Skeletal muscle tissue (tissue), 4 donors: Measurements from ENCODE around the gene EIF3A. TPM values are rescaled to one million over a fixed set of nuclear protein-coding genes. Genes with fewer than 3 reads are reported as not detected.

Source experiments
- H3K27ac ChIP-seq: one replicate; pipeline ENCODE4 v1.7.0; 2013; ENCODE audit warnings: mild to moderate bottlenecking, low read depth, low read length, inconsistent platforms
- H3K27me3 ChIP-seq, 3 donors: one replicate each; pipeline ENCODE4 v1.7.0; 2013; ENCODE audit warnings: low read length in 3 of 3; ENCODE audit not compliant: control insufficient read depth in 3 of 3, insufficient read depth in 3 of 3
- H3K36me3 ChIP-seq, 3 donors: one replicate each; pipeline ENCODE4 v1.7.0; 2013; ENCODE audit warnings: low read length in 3 of 3; ENCODE audit not compliant: control insufficient read depth in 3 of 3, insufficient read depth in 3 of 3
- H3K4me1 ChIP-seq, 3 donors: one replicate each; pipeline ENCODE4 v1.7.0; 2013; ENCODE audit warnings: low read length in 3 of 3, mild to moderate bottlenecking in 3 of 3; ENCODE audit not compliant: control insufficient read depth in 3 of 3, insufficient read depth in 3 of 3
- H3K4me3 ChIP-seq, 3 donors: one replicate each; pipeline ENCODE4 v1.7.0; 2013; ENCODE audit warnings: low read length in 3 of 3
- H3K9ac ChIP-seq, 3 donors: one replicate each; pipeline ENCODE4 v1.7.0; 2013; ENCODE audit warnings: low read length in 3 of 3, mild to moderate bottlenecking in 3 of 3, moderate library complexity in 2 of 3, low read depth in 1 of 3
- H3K9me3 ChIP-seq, 3 donors: one replicate each; pipeline ENCODE4 v1.7.0; 2013; ENCODE audit warnings: low read length in 3 of 3; ENCODE audit not compliant: control insufficient read depth in 3 of 3
- total RNA-seq: library from RNA; depleted of rRNA; stranded (reverse); fragments of >200 nt; gene quantifications from one replicate; pipeline ENCODE4 v1.2.3, GENCODE V29; 2014
- donor health status: Osteomylitis.

The EIF3A gene
- total RNA-seq, 1 donor from 2014 or later: 59.5 TPM

GRCh38 chr10:119020627-119020946, 60.0 kb downstream of the EIF3A start:
- Histone ChIP-seq H3K9ac (no peak overlapping the region), H3K36me3 (no peaks in the 10 kb centered on the region), H3K4me3 (peak overlapping the region in 1 of 3 donors; percentile 41), H3K4me1 (peaks cover 10 to 15% (median 13%) of the 10 kb centered on the region in 3 donors), H3K9me3 (no peaks in the 10 kb centered on the region), H3K27ac (no peak overlapping the region), H3K27me3 (no peaks in the 10 kb centered on the region)

DNA sequence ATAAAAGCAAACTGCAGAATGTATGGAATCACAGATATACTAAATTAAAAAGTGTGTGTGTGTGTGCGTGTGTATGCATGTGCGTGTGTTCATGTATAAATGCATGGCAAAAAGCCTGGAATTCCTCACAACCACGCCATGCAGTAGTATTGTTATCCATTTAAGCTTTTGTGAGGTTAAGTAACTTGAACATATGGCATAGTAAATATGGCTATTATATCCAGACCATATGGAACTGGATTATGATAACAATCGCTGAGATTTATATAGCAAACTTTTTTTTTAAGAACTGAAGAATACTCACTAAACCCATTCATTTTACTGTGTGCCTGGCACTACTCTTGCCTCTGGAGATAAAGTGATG, 73.4 kb downstream of the EIF3A start:
- H3K9me3 ChIP-seq: no peaks in the 10 kb centered on the region
- peak overlapping the region; percentile 71 for H3K27ac ChIP-seq
- H3K4me3 ChIP-seq: no peak overlapping the region
- H3K36me3 ChIP-seq: no peaks in the 10 kb centered on the region
- peak overlapping the region in 2 of 3 donors; percentile 38 to 68 for H3K9ac ChIP-seq
- H3K27me3 ChIP-seq: no peaks in the 10 kb centered on the region
- H3K4me1 ChIP-seq: peaks cover 16 to 30% (median 23%) of the 10 kb centered on the region in 3 donors

DNA sequence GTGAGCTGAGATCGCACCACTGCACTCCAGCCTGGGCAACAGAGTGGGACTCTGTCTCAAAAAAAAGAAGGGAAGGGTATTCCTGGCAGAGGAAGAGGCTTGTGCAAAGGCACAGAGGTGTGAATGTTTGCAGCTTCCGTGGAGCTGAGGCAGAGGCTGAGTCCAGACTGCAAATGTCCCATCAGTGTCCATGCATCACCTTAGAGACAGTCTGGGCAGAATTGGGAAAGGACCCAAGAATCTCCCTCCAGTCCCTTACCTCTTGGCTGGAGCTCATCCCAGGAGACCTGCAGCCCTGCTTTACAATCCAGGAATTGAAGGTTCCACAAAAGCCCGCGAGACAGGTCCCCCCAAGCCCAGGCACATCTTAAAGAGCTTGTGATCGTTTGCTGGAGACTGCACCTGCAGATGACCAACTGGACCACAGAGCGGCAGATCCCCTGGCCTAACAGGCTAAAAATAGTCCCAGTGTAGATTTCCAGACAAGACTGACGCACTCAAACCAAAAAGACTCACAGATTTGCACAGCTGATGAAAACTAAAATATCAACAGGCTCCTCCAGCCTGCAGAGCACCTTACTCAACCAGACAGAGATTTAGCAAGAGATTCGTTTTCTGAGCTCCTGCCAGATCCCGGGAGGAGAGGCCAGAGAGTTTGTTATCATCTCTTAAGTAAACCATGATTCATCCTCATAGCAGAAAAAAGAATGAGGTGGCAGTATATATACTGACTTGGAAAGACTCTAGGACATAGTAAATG, 74.0 kb downstream of the EIF3A start:
- peak overlapping the region; percentile 20 to 35 (median 27) for H3K4me3 ChIP-seq
- no peaks in the 10 kb centered on the region for H3K9me3 ChIP-seq
- no peaks in the 10 kb centered on the region for H3K27me3 ChIP-seq
- peak overlapping the region in 2 of 3 donors; percentile 38 to 68 for H3K9ac ChIP-seq
- H3K27ac ChIP-seq: peak overlapping the region; percentile 71
- peaks cover 16 to 32% (median 23%) of the 10 kb centered on the region in 3 donors for H3K4me1 ChIP-seq
- H3K36me3 ChIP-seq: no peaks in the 10 kb centered on the region

- Histone ChIP-seq H3K9ac (no peak overlapping the region), H3K27ac (no peak overlapping the region), H3K4me1 (peaks cover 18 to 38% (median 26%) of the 10 kb centered on the region in 3 donors), H3K4me3 (no peak overlapping the region), H3K36me3 (no peaks in the 10 kb centered on the region), H3K27me3 (no peaks in the 10 kb centered on the region), H3K9me3 (no peaks in the 10 kb centered on the region)
These were observed 75.1 kb downstream of the EIF3A start for GRCh38 chr10:119005362-119006043.

GRCh38 chr10:119003572-119004289, 76.9 kb downstream of the EIF3A start:
- Histone ChIP-seq H3K27me3 (no peaks in the 10 kb centered on the region), H3K4me3 (no peak overlapping the region), H3K27ac (no peak overlapping the region), H3K9ac (no peak overlapping the region), H3K4me1 (peaks cover 18 to 38% (median 26%) of the 10 kb centered on the region in 3 donors), H3K36me3 (no peaks in the 10 kb centered on the region), H3K9me3 (no peaks in the 10 kb centered on the region)

DNA sequence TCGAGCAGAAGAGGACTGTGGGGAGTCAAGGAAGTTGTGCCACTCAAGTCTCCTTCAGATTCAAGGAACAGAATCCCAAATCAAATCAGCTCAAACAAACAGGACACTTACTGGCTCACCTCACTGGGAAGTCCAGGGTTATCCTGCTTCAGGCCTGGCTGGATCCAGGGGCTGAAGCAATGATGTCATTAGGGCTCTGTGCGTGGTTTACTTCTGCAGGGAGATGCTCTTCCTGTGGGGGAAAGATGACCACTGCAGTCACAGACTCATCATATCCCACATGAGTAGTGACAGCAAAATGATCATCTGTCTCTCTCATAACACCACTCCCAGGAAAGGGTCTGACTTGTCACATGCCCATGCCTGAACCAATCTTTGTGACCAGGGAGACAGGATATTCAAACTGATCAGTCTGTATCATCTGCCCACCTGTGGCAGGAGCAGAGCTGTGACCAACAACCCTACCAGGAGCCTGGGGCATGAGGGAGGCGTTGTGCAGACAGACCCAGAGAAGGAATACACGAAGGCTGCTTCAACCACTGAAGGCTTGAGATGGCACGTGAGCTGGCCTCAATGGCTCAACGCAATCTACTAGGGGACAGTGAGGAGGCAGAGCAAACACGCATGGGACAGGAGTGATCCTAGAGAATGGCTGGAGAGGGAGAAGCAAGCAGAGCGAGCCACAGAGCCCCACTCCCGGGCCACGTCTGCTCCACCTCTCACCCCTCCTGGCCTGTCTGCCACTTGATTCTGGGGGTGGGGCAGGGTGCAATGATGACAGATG, 78.7 kb downstream of the EIF3A start:
- Histone ChIP-seq H3K9ac (no peak overlapping the region), H3K4me1 (peaks cover 16 to 33% (median 23%) of the 10 kb centered on the region in 3 donors), H3K4me3 (no peak overlapping the region), H3K9me3 (no peaks in the 10 kb centered on the region), H3K27me3 (no peaks in the 10 kb centered on the region), H3K36me3 (no peaks in the 10 kb centered on the region), H3K27ac (no peak overlapping the region)

GRCh38 chr10:118998183-118998582, 82.4 kb downstream of the EIF3A start:
- Histone ChIP-seq H3K4me1 (peaks cover 3 to 12% (median 3%) of the 10 kb centered on the region in 3 donors), H3K27ac (no peak overlapping the region), H3K4me3 (no peak overlapping the region), H3K9ac (no peak overlapping the region), H3K27me3 (no peaks in the 10 kb centered on the region), H3K36me3 (no peaks in the 10 kb centered on the region), H3K9me3 (no peaks in the 10 kb centered on the region)

DNA sequence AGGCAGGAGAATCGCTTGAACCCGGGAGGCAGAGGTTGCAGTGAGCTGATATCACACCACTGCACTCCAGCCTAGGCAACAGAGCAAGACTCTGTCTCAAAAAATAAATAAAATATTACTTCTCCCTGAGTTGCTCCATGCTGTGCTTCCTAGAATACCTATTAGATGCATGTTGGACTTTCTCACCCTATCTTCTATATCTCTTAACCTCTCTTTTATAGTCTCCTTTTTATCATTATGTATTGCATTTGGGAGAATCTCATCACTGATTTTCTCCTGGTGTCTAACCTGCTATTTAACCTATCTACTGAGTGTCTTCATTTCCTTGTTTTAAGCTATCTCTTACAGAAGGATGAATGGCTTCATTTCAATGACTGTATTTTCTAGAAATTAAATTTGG, 83.2 kb downstream of the EIF3A start:
- Histone ChIP-seq H3K27ac (no peak overlapping the region), H3K9me3 (no peaks in the 10 kb centered on the region), H3K9ac (no peak overlapping the region), H3K36me3 (no peaks in the 10 kb centered on the region), H3K4me1 (peaks cover 3 to 10% (median 3%) of the 10 kb centered on the region in 3 donors), H3K27me3 (no peaks in the 10 kb centered on the region), H3K4me3 (no peak overlapping the region)

- Histone ChIP-seq H3K9ac (no peak overlapping the region), H3K27ac (no peak overlapping the region), H3K27me3 (no peaks in the 10 kb centered on the region), H3K36me3 (no peaks in the 10 kb centered on the region), H3K4me3 (no peak overlapping the region), H3K4me1 (peaks cover under 1 to 2% (median 2%) of the 10 kb centered on the region in 3 donors), H3K9me3 (no peaks in the 10 kb centered on the region)
These were observed 84.9 kb downstream of the EIF3A start for GRCh38 chr10:118995739-118996138.
